HG02884 (cell line): Measurements from ENCODE around the gene IRAK3.
"Not testable (repeated sequence)": the region's sequence is repeated elsewhere in the genome, so short reads cannot be mapped to it uniquely, and the experiment has no call there.

ENCODE experiments used
- ATAC-seq: cut with Tn5 transposase; IDR thresholded peaks from one replicate; pipeline ENCODE4 v1.9.1; 2021; ENCODE audit warnings: mild to moderate bottlenecking, moderate library complexity; ENCODE audit not compliant: unreplicated experiment

Gene IRAK3

DNA sequence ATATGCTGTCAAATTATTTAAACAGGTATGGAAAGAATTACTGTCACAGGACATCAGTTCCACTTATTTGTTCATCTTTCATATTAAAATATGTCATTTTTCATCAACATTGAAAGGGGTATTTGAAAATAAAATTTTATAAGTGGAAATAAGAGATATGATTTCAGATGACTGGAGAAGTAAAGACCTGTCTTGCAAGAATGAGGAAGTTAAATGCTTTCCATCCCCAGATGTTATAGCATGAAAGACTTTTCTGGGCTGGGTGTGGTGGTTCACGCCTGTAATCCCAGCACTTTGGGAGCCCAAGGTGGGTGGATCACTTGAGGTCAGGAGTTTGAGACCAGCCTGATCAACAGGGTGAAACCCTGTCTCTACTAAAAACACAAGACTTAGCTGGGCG lies 22.6 kb downstream of the IRAK3 start:
- ATAC-seq, result not testable (repeated sequence)

DNA sequence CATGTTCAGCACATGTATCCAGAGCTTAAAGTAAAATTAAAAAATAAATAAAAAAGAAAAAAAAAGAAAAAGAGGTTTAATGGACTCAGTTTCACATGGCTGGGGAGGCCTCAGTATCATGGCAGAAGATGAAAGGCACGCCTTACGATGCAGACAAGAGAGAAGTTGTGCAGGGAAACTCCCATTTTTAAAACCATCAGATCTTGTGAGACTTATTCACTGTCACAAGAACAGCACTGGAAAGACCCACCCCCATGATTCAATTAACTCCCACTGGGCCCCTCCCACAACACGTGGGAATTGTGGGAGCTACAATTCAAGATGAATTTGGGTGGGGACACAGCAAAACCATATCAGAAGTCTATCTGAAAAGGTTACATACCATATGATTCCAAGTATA lies 24.0 kb downstream of the IRAK3 start:
- ATAC-seq, result not testable (repeated sequence)

DNA sequence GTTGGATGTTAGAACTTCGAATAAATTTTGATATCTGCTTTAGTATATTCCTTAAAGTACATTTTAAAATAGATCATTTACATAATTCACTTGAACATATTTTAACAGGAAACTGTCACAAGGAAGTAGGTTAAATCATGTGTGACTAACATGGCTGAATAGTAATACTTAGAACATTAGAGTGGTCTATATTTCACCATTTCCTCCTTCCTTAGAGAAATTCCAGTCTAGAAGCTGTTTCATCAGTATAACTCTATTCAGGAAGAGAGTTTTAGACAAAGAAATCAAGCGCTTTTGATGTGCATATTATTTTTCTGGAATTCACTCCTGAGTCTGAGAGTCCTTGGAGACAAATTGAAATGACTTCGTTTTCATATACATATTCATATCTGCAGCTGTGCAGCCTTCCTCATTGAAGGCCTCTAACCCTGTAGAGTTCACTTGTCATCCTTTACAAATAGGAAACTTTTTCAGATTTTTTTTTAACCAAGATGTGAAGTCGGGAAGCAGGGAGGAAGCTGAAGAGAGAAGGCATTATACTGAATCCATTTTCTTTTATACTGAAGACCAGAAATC lies 28.4 kb downstream of the IRAK3 start:
- ATAC-seq, result no peak

DNA sequence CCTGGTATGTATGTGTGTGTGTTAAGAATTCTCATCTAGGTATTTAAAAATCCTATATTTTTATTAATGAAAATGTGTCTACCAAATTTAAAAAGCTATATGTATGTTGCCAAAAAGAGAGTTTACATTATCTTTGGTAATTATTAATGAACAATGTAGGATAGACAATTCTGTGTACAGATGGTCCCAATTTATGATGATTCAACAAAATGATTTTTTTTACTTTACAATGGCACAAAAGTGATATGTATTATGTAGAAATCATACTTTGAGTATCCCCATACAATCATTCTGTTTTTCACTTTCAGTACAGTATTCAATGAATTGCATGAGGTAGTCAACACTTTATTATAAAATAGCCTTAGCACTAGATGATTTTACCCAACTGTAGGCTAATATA lies 39.4 kb downstream of the IRAK3 start:
- no peak for ATAC-seq

DNA sequence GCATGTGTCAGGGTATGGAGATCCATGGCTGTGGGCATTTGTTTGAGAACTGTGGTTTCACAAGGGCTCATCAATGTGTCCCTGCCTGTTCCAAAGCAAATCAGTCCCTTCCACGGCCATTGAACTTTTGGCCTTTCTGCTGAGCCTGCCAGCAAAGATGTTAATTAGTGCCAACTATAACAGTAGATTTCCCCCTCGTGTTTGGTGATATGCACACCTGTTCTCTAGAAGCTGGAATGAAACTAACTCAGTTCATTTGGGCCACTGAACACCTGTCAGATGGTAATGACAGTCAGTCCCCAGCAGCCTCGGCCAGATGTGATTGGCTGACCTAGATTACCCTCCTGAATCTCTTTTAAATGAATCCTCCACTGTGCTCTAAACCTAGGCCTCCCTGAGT lies 43.2 kb downstream of the IRAK3 start:
- ATAC-seq, result no peak

DNA sequence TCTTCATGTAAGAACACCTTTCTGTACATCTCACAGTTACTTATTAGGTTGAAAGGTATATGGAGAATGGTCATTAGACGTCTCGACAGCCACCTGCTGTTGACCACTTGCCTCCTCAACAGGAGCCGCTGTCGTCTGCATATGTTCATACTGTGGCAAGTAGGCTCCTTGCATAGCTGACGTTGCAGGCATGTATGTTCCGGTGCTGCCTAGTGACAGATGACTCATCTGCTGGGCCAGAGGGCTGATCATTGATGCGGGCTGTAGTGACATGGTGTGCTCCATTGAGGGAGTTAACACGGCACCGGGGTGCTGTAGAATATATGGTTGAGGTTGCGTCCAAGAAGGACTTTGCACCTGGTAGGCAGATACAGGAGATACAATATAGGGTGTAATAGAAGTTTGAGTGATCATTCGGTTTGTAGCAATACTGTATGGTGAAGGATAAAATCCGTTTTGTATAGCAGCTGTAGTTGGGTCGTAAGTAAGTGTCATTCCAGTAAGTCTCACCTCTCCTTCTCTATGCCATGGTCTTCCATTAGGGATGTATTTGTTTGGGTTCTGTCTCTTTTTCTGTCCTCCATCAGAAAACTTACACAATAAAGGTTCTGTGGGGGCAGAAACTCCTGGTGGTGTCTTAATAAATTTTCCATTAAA lies 45.2 kb downstream of the IRAK3 start:
- ATAC-seq, result peak; percentile 71

DNA sequence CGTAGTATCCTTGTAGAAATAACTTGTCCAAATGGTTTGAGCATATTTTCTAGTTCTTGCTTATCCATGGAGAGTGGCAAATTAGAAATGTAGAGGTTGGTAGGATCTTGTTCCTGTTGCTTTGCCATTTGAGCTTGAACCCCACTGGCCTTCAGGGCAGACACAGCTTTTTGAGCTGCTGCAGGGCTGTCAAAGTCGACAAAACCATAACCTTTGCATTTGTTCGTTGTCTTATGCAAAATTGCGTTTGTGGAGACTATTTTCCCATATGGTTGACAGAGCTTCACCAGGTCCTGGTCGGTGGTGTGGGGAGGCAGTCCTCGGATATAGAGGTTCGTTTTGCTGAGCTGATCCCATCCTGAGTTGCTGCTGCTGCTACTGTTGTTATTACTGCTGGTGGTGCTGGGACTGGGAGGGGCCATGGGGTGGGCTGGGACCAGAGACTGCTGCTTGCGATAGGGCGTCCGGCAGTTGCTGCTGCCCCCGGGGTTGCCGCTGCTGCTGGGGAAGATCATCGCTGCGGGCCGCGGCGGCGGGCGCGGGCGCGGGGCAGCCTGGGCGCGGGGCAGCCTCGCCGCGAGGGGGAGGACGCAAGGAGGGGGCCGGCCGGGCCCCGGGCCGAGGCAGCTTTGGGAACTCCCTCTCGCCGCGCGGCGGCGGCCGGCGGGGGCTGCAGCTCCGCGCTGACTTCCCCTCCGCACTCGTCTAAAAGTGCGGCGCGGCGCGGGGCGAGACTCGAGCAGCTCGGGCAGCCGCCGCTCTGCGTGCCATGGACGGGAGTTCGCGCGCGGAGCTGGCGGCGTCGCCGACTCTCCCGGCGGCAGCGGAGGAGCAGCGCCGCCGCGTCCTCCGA lies 46.0 kb downstream of the IRAK3 start:
- ATAC-seq, result peak; percentile 62

DNA sequence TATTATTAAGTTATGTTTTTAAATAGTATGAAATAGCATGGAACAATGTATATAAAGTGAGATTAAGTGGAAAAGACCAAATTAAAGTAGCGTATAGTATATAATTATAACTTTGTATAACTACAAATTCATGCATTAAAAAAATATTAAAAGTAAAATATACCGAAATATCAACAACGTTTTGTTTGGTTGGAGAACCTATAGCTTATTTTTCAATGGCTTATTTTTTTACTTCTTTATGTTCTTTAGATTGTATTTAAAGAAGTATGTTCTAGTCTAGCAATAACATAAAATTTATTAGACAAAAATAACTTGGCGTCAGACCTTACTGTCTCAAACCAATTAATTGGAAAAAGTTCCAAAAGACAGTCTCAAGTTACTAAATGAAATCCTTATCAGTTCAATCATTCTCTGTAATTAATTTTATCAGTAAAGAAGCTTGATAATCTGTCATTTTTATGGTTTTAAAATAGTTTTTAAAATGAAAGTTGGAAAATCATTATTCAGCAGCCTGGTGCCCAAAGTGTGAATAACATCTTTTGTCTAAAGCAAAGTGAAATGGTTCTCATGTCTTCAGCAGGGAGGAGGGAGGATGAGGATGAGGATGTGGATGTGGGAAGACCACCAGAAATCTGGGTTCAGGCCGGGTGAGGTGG lies 46.7 kb downstream of the IRAK3 start:
- ATAC-seq, result no peak

DNA sequence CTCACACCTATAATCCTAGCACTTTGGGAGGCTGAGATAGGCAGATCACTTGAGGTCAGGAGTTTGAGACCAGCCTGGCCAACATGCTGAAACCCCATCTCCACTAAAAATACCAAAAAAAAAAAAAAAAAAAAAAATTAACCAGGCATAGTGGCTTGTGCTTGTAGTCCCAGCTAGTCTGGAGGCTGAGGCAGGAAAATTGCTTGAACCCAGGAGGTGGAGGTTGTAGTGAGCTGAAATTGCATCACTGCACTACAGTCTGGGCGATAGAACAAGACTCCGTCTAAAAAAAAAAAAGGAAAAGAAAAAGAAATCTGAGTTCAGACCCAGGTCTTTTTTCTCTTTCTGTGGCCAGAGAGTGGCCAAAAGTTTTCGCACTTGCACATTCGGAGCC lies 47.3 kb downstream of the IRAK3 start:
- ATAC-seq, result not testable (repeated sequence)

DNA sequence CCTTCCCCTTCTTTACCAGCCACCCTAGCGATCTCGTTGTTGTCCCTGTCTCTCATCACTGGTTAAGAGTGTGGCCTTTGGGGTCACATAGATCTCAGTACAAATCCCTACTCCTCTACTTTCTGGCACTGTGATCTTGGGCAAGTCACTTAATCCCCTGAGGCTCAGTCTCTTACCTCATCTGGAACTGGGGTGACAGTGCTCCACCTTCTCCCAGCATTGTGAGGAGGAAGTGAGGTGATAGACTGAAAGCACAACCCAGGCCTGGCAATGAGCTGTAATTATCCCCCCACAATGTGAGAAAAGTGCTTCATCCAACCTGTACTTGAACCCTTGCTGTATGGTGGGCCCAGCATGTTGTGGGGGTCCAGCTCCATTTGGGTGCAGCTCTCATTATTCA lies 48.0 kb downstream of the IRAK3 start:
- ATAC-seq, result no peak

DNA sequence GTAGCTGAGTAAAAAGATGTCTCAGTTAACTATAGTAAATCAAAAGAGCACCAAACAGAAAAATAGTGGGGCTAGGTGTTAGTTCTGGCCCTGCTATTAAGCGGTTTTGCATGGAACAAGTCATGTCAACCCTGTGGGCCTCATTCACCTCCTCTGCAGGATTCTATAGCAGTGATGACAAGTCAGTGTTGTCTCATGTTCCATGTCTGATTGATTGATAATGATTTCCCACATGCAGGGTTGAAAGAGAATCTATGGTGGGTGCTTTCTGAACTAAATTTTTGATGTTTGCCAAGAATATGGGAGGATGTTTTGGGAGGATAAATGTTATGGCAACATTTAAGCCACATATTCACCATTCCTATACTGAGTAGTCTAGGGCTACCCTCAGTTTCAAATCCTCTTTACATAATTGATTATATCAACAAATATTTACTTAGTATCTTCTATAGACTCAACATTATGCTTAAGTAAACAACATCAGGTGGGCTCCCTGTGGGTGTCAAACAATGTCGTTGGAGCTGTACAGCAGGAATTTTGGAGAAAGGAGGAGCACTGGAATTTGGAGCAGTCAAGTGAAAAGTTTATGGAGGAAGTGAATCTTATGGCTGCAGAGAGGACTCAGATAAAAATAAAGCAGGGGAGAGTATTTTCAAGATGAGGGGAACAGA lies 48.6 kb downstream of the IRAK3 start:
- ATAC-seq, result no peak

DNA sequence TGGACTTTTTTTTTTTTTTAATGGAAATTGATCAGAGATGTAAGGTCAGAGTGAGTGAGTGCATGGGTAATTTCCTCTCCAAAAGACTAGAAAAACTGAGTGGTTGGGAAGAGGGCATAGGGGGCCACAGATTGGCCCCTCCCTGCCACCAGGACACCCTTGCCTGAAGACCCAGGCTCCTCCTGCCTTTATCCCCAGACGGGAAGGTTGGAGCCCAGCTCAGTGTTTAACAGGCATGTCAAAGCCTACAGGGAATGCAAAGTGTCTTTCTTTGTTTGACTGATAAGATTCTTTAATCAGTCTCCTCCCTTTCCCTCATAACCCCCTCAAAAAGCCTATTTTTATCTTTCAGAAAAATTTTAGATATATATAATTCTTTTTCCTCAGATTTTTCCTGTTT lies 50.3 kb downstream of the IRAK3 start:
- ATAC-seq, result no peak

DNA sequence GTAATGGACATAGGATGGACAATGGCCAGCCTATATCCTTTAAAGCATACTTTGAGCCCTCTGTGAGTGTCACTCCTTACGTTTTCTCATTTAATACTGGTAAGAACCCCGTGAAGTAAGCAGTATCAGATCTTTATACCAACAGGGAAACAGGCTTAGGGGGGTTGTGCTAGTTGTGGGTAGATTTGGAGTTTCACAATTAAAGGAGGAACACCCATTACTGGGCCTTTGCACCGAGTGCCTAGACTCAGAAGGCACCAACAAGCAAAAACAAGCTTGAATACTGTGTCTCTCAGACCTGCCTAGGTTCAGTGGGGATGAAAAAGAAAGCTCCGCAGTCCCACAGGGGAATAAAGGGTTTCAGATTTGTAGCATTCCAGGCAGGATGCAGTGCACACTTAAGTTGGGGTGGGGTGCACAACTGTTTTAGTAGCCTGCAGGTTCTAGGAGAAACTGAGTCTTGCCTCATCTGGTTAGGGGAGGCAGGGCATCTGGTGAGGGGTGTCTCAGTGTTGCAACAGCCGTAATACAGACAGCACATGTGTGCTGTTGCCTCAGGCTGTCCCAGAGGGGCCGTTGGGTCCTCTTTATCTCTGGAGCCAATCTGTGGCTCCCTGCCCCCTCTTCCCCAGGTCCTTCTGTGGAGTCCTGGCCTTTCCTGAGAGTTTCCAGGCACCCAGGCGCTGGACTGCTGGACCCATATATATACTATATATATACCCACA lies 51.2 kb downstream of the IRAK3 start:
- no peak for ATAC-seq

DNA sequence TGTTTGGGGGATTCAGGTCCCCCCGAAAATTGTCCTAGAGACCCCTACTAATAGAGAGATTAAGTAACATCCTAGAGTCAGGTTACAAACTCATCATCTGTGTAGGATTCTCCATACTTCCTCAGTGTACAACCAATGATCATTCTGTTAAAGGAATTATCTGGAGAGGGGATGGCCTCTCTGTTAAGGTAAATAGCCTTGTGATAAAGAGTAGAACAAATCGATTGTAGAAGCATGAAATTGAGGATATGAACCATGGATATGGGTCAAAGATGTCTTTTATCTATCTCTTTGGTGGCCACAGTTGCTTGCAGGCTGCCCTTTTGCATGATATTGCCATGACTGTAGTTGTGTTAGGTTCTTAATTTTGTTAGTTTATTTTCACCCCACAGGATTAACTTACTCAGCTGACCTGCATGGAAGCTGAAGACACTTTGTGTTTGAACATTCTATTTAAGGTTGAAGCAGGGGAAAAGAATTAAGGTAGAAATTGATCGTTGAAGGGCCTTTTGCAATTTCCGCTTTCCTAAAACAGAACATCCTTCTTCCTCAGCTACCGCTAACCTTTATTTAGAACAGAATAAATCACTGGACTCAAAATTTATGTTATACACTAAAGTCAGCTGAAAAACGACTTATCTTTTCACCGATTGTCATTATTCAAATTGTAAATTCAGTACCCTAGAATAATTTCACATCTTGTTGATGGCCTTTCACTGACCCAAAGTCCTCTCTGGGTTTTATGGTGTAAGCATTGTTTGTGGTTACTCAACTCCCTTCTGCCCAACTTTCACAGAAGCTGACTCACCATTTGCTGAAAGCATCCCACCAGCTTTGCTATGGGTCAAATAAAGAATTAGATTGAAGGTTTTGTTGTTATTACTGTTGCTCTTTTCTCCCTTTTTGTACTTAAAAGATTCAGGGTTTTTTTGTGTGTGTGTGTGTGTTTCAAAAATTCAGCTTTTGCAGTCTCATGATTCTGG lies 52.3 kb downstream of the IRAK3 start:
- no peak for ATAC-seq

DNA sequence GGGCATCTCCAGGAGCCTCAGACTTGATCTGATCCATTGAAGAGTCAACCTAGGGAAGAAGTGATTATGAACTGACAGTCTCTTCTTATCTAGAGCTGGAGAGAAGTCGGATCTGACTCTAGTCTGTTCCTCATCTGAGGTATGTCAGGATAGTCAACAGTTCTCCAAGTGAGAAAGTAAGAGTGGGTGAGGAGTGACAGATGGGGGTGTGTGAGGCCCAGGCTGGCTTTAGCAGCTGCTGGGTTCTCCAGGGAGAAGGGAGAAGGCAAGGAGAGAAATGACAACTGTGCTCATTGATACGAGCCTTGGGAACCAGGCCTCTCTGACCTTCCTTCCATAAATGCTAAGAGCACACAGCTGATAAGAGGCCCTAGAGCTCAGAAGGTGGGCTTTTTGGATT lies 53.3 kb downstream of the IRAK3 start:
- ATAC-seq, result no peak

DNA sequence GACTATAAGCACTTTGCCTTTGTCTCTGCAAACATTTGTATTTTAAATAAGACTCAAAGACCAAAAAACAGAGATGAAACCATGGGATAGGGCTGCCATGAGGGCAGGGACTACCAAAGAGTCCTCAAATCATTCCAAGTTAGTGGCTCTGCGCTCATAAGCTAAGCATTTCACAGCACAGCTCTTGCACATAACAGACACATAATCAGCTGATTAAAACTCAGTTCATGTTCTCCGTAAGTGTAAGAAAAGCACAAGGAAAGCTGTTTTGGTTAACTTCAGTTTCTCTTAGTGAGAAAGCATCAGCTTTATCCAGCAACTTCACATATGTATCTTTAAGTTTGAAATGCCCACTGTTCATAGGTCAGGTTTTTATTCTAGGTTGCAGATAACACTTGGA lies 54.9 kb downstream of the IRAK3 start:
- ATAC-seq, result no peak

DNA sequence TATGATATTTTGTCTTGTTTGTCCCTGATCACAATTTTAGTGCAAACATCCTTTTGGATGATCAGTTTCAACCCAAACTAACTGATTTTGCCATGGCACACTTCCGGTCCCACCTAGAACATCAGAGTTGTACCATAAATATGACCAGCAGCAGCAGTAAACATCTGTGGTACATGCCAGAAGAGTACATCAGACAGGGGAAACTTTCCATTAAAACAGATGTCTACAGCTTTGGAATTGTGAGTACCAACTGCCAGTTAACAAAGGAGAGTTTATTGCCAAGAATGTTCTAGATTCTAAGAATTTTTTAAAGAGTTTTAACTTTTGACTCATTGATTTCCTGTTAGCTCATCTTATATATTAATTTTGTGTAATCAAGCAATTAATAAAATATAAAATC lies 55.4 kb downstream of the IRAK3 start:
- ATAC-seq, result no peak

DNA sequence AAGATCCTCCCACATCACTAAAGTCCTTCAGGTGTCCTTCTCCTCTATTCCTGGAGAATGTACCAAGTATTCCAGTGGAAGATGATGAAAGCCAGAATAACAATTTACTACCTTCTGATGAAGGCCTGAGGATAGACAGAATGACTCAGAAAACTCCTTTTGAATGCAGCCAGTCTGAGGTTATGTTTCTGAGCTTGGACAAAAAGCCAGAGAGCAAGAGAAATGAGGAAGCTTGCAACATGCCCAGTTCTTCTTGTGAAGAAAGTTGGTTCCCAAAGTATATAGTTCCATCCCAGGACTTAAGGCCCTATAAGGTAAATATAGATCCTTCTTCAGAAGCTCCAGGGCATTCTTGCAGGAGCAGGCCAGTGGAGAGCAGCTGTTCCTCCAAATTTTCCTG lies 58.7 kb downstream of the IRAK3 start:
- ATAC-seq, result no peak

DNA sequence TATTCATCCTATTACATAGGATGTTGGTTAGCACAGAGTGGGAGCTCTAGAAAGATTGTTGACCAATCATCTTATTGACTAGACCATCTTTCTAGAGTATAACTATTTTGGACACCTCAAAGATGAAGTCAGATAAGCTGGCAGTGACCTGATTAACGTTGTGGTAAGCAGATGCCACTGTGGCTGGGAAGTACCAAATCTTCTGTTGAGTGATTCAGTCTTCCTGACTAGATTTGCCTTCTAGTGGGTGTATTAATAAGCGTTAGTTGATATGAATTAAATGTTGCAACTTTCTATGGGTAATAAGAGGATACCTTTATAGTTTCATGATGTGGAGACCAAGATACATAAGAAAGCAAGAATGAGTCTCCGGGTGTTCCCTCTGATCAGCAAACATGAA lies 62.0 kb downstream of the IRAK3 start:
- no peak for ATAC-seq
